ENCODE results near the gene EVX2.

EVX2 gene

DNA sequence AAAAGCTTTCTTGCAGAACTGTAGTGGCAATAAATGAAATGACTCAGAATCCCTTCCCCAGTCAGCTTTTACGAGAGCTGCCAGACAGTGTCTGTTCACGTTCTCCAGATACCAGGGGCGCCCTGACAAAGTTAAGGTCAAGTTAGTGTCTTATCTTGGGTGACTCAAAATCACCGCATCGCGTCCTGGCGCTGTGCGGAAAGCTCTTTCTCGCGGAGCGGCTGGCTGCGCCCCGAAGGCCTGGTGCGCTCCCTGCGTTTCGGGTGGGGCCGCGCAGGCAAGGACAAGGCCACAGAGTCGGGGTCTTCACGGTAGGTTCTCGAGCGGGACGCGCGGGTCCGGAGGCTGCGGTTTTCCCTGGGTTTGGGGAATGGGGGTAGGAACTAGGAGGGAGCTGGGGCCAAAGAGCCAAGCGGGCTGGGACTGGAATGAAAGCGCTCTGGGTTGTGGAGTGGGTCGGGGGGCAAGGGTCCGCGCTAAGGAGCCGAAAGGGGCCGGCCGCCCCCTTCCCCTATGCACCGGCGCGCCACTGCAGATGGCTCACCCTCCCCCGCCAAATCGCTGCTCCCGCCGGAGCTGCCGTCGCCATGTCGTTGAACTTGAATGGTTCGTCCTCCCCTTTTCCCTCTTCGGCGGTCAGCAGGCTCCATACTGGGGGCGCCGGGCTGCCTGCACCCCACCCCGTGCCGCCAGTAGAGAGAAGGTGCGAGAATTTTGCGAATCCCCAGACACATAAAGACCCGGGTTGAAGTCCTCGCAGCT, 20.7 kb upstream of the EVX2 start:
- peaks cover 35% of the 10 kb centered on the region for H3K4me1 ChIP-seq (ENCODE audit: control insufficient read depth, insufficient read depth, low read length)
- no peak overlapping the region for H3K27ac ChIP-seq (ENCODE audit: low read length)
- peaks cover 80 to 91% of the 10 kb centered on the region in 2 donors for H3K27me3 ChIP-seq (ENCODE audit: control insufficient read depth in 1 of 2, insufficient read depth in 2 of 2, low read length in 2 of 2)
- no peaks in the 10 kb centered on the region for H3K36me3 ChIP-seq (ENCODE audit: control insufficient read depth in 2 of 2, insufficient read depth in 2 of 2, low read length in 2 of 2)
- no peaks in the 10 kb centered on the region for H3K9me3 ChIP-seq (ENCODE audit: control insufficient read depth in 2 of 2, low read length in 2 of 2)
- H3K4me3 ChIP-seq (ENCODE audit: low read length in 2 of 2) = peak overlapping the region; percentile 22 to 31
- H3K9ac ChIP-seq (ENCODE audit: low read length in 2 of 2) = no peak overlapping the region

DNA sequence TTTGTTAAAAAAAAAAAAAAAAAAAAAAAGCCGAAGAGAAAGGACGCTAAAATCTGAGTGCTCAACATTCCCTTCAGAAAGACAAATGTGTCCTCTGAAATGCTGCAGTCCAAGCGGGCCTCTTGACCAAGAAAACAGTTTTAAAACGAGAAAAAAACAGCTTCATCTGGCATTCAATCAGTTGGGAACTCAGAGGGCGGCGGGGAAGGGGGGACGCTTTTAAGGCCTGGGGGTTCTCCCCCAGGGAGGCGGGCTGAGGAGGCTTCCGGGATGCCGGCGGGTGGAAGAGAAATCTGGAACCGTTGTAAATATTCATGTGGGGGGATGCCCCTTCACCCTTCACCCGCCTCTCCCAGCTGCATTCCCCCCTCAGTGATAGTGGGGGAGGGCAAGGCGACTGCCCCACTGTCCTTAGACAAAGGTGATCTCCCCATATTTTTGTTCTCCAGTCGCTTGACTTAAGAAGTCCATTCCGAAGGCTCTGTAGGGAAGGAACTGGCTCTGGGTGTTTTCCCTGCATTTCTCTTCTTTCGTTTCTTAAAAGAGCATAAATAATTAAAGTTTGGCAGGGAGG, 20.1 kb upstream of the EVX2 start:
- Histone ChIP-seq H3K36me3 (ENCODE audit: control insufficient read depth in 2 of 2, insufficient read depth in 2 of 2, low read length in 2 of 2) (no peaks in the 10 kb centered on the region), H3K9ac (ENCODE audit: low read length in 2 of 2) (no peak overlapping the region), H3K27ac (ENCODE audit: low read length) (no peak overlapping the region), H3K9me3 (ENCODE audit: control insufficient read depth in 2 of 2, low read length in 2 of 2) (no peaks in the 10 kb centered on the region), H3K27me3 (ENCODE audit: control insufficient read depth in 1 of 2, insufficient read depth in 2 of 2, low read length in 2 of 2) (peaks cover 81 to 91% of the 10 kb centered on the region in 2 donors), H3K4me1 (ENCODE audit: control insufficient read depth, insufficient read depth, low read length) (peaks cover 36% of the 10 kb centered on the region), H3K4me3 (ENCODE audit: low read length in 2 of 2) (peak overlapping the region in 1 of 2 donors; percentile 31)

DNA sequence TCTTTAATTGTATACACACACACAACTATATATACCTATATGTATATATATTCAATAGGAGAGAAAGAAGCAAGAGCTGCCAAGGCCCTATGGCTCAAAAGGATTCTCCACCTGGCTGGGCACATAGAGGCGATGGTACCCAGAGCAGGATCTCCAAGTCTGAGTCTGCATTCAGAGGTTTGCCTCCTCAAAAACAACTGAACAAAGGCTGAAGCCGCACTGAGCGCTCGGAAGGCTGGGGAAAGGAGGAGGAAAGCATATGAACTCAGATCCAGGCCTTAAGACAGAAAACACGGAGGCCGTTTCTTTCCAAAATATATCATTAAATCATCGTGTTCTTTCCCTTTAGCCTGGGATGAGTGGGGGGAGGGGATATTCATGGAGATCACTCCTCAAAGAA, 19.4 kb upstream of the EVX2 start:
- Histone ChIP-seq H3K27ac (ENCODE audit: low read length) (no peak overlapping the region), H3K9ac (ENCODE audit: low read length in 2 of 2) (no peak overlapping the region), H3K4me3 (ENCODE audit: low read length in 2 of 2) (no peak overlapping the region), H3K36me3 (ENCODE audit: control insufficient read depth in 2 of 2, insufficient read depth in 2 of 2, low read length in 2 of 2) (no peaks in the 10 kb centered on the region), H3K9me3 (ENCODE audit: control insufficient read depth in 2 of 2, low read length in 2 of 2) (no peaks in the 10 kb centered on the region), H3K27me3 (ENCODE audit: control insufficient read depth in 1 of 2, insufficient read depth in 2 of 2, low read length in 2 of 2) (peaks cover 81 to 93% of the 10 kb centered on the region in 2 donors), H3K4me1 (ENCODE audit: control insufficient read depth, insufficient read depth, low read length) (peaks cover 38% of the 10 kb centered on the region)

DNA sequence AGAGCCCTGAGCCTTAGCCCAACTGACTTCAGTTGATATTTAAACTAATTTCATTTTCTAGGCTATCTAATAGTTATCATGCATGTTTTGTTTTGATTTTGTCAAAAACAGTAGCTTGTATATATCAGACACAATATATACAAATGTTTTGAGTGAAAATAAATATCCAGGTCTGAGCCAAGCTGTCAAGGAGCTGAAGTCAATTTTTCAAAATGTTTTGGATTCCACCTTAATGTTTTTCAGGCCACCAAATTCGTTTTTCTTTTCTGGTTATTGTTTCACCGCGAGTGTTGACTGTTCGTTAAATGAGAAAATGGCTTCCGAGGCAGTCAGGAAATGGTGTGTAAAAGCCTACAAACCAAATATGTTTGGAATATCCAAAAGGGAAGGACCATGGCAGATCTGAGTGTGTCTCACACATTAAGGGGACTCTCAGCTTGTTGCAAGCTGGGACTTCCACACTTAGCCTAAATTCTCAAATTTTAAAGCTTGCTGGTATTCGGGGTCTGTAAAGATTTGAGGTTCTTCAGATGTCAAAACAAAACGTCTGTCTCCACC, 18.6 kb upstream of the EVX2 start:
- Histone ChIP-seq H3K27me3 (ENCODE audit: control insufficient read depth in 1 of 2, insufficient read depth in 2 of 2, low read length in 2 of 2) (peaks cover 87 to 98% of the 10 kb centered on the region in 2 donors), H3K4me1 (ENCODE audit: control insufficient read depth, insufficient read depth, low read length) (peaks cover 38% of the 10 kb centered on the region), H3K9ac (ENCODE audit: low read length in 2 of 2) (no peak overlapping the region), H3K9me3 (ENCODE audit: control insufficient read depth in 2 of 2, low read length in 2 of 2) (no peaks in the 10 kb centered on the region), H3K36me3 (ENCODE audit: control insufficient read depth in 2 of 2, insufficient read depth in 2 of 2, low read length in 2 of 2) (no peaks in the 10 kb centered on the region), H3K27ac (ENCODE audit: low read length) (no peak overlapping the region), H3K4me3 (ENCODE audit: low read length in 2 of 2) (no peak overlapping the region)

DNA sequence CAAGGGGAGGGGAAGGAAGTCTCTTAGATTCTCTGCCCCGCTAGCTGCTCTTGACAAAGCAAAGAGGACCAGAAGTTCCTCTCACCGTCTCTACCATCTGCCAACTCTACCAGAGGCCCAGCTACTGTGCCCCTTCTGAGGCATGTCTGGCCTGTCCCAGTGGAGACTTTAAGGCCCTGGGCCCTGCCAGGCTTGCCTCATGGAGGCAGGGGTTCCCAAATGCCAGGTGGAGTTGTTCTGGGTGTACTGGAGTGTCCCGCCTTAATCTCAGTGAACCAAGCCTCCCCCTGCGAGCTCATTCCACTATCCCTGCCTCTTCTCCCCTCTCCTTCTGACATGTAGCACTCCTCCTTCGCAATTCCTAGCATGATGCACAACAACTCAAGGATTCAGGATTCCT, 18.1 kb upstream of the EVX2 start:
- peaks cover 89 to 98% of the 10 kb centered on the region in 2 donors for H3K27me3 ChIP-seq (ENCODE audit: control insufficient read depth in 1 of 2, insufficient read depth in 2 of 2, low read length in 2 of 2)

DNA sequence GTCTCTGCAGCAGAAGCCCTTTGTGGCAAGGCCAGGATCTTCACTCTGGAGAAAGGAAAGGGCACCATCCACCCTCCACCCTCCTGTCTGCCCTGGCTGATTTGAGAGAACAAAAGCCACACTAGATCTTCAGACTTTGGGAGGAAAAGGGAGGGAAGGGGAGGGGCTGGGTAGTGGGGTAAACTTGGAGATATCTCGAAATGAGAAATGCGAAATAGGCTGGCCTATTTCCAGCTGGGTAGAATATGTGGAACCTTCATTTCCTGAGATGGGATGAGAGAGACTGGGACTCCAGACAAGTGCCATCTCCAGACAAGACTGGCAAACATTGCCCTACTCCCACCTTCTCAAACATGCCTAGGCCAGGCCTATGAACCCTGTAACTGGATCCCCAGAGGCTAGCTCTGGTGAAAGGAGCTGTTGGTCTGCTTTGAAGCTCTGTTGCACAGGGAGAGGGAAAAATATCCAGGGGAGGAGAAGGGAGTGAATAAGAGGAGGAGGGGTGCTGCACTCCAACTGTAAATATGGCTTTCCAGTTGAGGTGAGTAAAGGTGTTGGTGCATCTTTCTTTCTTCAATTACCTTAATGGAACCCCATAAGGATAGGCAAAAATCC, 17.6 kb upstream of the EVX2 start:
- Histone ChIP-seq H3K9me3 (ENCODE audit: control insufficient read depth in 2 of 2, low read length in 2 of 2) (no peaks in the 10 kb centered on the region), H3K4me1 (ENCODE audit: control insufficient read depth, insufficient read depth, low read length) (peaks cover 38% of the 10 kb centered on the region), H3K9ac (ENCODE audit: low read length in 2 of 2) (no peak overlapping the region), H3K27ac (ENCODE audit: low read length) (no peak overlapping the region), H3K4me3 (ENCODE audit: low read length in 2 of 2) (no peak overlapping the region), H3K27me3 (ENCODE audit: control insufficient read depth in 1 of 2, insufficient read depth in 2 of 2, low read length in 2 of 2) (peaks cover 91 to 98% of the 10 kb centered on the region in 2 donors), H3K36me3 (ENCODE audit: control insufficient read depth in 2 of 2, insufficient read depth in 2 of 2, low read length in 2 of 2) (no peaks in the 10 kb centered on the region)

More for the DNA sequence above, 18.1 kb upstream of the EVX2 start:
- no peaks in the 10 kb centered on the region for H3K9me3 ChIP-seq (ENCODE audit: control insufficient read depth in 2 of 2, low read length in 2 of 2)
- no peaks in the 10 kb centered on the region for H3K36me3 ChIP-seq (ENCODE audit: control insufficient read depth in 2 of 2, insufficient read depth in 2 of 2, low read length in 2 of 2)
- no peak overlapping the region for H3K9ac ChIP-seq (ENCODE audit: low read length in 2 of 2)
- peaks cover 38% of the 10 kb centered on the region for H3K4me1 ChIP-seq (ENCODE audit: control insufficient read depth, insufficient read depth, low read length)
- H3K4me3 ChIP-seq (ENCODE audit: low read length in 2 of 2) = no peak overlapping the region
- H3K27ac ChIP-seq (ENCODE audit: low read length) = no peak overlapping the region

DNA sequence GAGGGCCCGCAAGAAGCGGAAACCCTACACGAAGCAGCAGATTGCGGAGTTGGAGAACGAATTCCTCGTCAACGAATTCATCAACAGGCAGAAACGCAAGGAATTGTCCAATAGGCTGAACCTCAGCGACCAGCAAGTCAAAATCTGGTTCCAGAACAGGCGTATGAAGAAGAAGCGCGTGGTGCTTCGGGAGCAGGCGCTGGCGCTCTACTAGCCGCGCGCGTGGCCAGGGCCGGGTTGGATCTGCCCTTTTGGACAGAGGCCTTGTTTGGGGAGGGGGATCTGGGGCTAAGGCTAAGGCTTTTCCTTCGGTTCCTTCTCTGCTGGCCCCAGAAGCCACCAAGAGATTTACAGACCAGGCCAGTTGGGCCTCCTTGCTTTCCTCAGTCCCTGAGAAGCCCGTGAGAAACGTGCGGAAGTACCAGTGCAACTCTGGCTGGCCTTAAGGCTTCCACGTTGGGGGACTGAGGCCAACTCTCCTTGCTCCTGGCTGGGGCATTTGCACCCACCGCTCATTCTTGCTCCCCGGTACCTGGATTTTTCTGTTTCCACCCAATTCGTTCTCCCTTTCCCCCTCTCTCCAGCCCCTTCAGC, 16.9 kb upstream of the EVX2 start:
- Histone ChIP-seq H3K27me3 (ENCODE audit: control insufficient read depth in 1 of 2, insufficient read depth in 2 of 2, low read length in 2 of 2) (peaks cover 91 to 97% of the 10 kb centered on the region in 2 donors), H3K4me1 (ENCODE audit: control insufficient read depth, insufficient read depth, low read length) (peaks cover 38% of the 10 kb centered on the region), H3K27ac (ENCODE audit: low read length) (no peak overlapping the region), H3K9ac (ENCODE audit: low read length in 2 of 2) (no peak overlapping the region), H3K4me3 (ENCODE audit: low read length in 2 of 2) (no peak overlapping the region), H3K36me3 (ENCODE audit: control insufficient read depth in 2 of 2, insufficient read depth in 2 of 2, low read length in 2 of 2) (no peaks in the 10 kb centered on the region), H3K9me3 (ENCODE audit: control insufficient read depth in 2 of 2, low read length in 2 of 2) (no peaks in the 10 kb centered on the region)

DNA sequence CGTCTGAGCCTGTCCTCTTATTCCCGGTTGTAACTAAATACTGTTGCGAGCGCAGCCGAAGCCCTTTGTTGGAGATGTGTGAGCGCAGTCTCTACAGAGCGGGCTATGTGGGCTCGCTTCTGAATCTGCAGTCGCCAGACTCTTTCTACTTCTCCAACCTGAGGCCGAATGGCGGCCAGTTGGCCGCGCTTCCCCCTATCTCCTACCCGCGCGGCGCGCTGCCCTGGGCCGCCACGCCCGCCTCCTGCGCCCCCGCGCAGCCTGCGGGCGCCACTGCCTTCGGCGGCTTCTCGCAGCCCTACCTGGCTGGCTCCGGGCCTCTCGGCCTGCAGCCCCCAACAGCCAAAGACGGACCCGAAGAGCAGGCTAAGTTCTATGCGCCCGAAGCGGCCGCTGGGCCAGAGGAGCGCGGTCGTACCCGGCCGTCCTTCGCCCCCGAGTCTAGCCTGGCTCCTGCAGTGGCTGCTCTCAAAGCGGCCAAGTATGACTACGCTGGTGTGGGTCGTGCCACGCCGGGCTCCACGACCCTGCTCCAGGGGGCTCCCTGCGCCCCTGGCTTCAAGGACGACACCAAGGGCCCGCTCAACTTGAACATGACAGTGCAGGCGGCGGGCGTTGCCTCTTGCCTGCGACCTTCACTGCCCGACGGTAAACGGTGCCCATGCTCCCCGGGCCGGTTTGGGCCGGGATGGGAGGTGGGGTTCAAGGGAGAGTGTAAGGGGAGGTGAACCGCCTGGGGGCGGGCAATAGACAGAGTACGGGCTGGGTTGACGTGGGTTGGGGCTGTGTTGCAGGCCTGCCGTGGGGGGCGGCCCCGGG, 16.2 kb upstream of the EVX2 start, which contains the start of gene HOXD12:
Gene HOXD12, plus strand, starts transcription at position 68 of the 819 bp plus-strand sequence. Its CDS starts 7 bp downstream, at position 75.
- H3K36me3 ChIP-seq (ENCODE audit: control insufficient read depth in 2 of 2, insufficient read depth in 2 of 2, low read length in 2 of 2) = no peaks in the 10 kb centered on the region
- no peak within 1 kb of the TSS for H3K27ac ChIP-seq (ENCODE audit: low read length)
- H3K4me1 ChIP-seq (ENCODE audit: control insufficient read depth, insufficient read depth, low read length) = peaks cover 37% of the 10 kb centered on the region
- no peak within 1 kb of the TSS for H3K9ac ChIP-seq (ENCODE audit: low read length in 2 of 2)
- H3K27me3 ChIP-seq (ENCODE audit: control insufficient read depth in 1 of 2, insufficient read depth in 2 of 2, low read length in 2 of 2) = peaks cover 91 to 97% of the 10 kb centered on the region in 2 donors
- H3K9me3 ChIP-seq (ENCODE audit: control insufficient read depth in 2 of 2, low read length in 2 of 2) = no peaks in the 10 kb centered on the region
- no peak within 1 kb of the TSS for H3K4me3 ChIP-seq (ENCODE audit: low read length in 2 of 2)

DNA sequence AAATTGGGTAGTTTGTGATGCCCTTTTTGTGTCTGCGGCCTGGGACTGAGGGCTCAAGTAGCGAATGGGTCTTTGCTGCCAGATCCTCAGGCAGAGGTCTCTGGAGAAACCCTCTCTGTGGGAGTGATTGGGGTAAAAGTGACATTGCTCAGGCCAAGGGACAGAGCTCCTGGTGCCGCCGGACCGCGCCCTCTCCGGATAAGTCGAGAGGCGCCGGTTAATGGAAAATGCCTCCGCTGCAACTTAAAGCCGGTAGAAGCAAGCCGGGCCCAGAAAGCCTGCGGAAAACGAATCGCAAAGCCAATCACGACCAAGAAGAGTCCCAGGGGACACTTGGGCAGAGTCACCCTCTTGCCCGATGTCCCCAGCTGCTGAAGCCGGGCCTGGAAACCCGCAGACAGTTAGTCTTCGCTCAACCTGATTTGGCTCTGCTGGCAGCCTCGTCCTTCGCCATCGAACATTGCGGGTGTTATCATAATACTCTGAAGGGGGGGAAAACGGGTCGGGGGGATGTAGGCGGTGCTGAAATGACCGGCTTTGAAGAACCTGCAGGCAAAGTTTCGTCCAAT, 15.5 kb upstream of the EVX2 start:
- H3K27me3 ChIP-seq (ENCODE audit: control insufficient read depth in 1 of 2, insufficient read depth in 2 of 2, low read length in 2 of 2) = peaks cover 91 to 97% of the 10 kb centered on the region in 2 donors
- H3K27ac ChIP-seq (ENCODE audit: low read length) = no peak overlapping the region
- H3K9ac ChIP-seq (ENCODE audit: low read length in 2 of 2) = no peak overlapping the region
- no peaks in the 10 kb centered on the region for H3K9me3 ChIP-seq (ENCODE audit: control insufficient read depth in 2 of 2, low read length in 2 of 2)
- no peaks in the 10 kb centered on the region for H3K36me3 ChIP-seq (ENCODE audit: control insufficient read depth in 2 of 2, insufficient read depth in 2 of 2, low read length in 2 of 2)
- no peak overlapping the region for H3K4me3 ChIP-seq (ENCODE audit: low read length in 2 of 2)
- H3K4me1 ChIP-seq (ENCODE audit: control insufficient read depth, insufficient read depth, low read length) = peaks cover 30% of the 10 kb centered on the region
